Measurements from ENCODE around the gene LRRC74A. TPM values are rescaled to one million over a fixed set of nuclear protein-coding genes. Genes with fewer than 3 reads are reported as not detected.

LRRC74A gene
- total and polyA plus RNA-seq, 2 of the 4 experiments (the other 2 are of a cell fraction) = not detected

GRCh38 chr14:76848879-76849278 lies 22.7 kb downstream of the LRRC74A start:
- no peak for ATAC-seq (ENCODE audit: low read depth)
- dilution Hi-C loops (cut with HindIII; ENCODE audit: low sequenced_read_pairs, unreplicated experiment) = no loop called here
- no TSS peak for BruUV-seq (replicated peaks)

More at GRCh38 chr14:76848879-76849278, 22.7 kb downstream of the LRRC74A start:
- no peak overlapping the region for H2BK20ac ChIP-seq (ENCODE audit: low read depth, low read length)
- H3K9ac ChIP-seq (ENCODE audit: low read depth, low read length) = no peak overlapping the region
- no peaks in the 10 kb centered on the region for H3K36me3 ChIP-seq (ENCODE audit: control insufficient read depth, insufficient read depth, low read length)
- no peak overlapping the region for H3K23ac ChIP-seq (ENCODE audit: low read depth, low read length)
- H3K4ac ChIP-seq (ENCODE audit: low read depth, low read length) = no peak overlapping the region
- H4K8ac ChIP-seq (ENCODE audit: low read depth in 2 of 2, low read length in 2 of 2) = no peak overlapping the region
- no peaks in the 10 kb centered on the region for H3K79me1 ChIP-seq (ENCODE audit: low read depth in 1 of 2, low read length in 2 of 2)
- no peaks in the 10 kb centered on the region for H3K9me3 ChIP-seq (ENCODE audit: control insufficient read depth, insufficient read depth, low read length)
- H3K27ac ChIP-seq (ENCODE audit: insufficient read depth, low read length) = no peak overlapping the region
- no peak overlapping the region for H4K5ac ChIP-seq (ENCODE audit: low read depth, low read length)
- no peaks in the 10 kb centered on the region for H3K4me1 ChIP-seq (ENCODE audit: control insufficient read depth, insufficient read depth, low read length)
- CTCF ChIA-PET = no interaction called here
- peaks cover 3% of the 10 kb centered on the region; the same call in 1 of the 2 replicates for H3K27me3 ChIP-seq (ENCODE audit: control insufficient read depth, insufficient read depth, low read length)
- in situ Hi-C loops (cut with MboI; ENCODE audit: low sequenced_read_pairs) = no loop called here
- H3K4me2 ChIP-seq (ENCODE audit: low read depth, low read length) = no peak overlapping the region
- no peaks in the 10 kb centered on the region for H4K20me1 ChIP-seq (ENCODE audit: insufficient read depth, low read length)
- TF ChIP-seq, protein P1, sequence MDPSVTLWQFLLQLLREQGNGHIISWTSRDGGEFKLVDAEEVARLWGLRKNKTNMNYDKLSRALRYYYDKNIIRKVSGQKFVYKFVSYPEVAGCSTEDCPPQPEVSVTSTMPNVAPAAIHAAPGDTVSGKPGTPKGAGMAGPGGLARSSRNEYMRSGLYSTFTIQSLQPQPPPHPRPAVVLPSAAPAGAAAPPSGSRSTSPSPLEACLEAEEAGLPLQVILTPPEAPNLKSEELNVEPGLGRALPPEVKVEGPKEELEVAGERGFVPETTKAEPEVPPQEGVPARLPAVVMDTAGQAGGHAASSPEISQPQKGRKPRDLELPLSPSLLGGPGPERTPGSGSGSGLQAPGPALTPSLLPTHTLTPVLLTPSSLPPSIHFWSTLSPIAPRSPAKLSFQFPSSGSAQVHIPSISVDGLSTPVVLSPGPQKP (IDR thresholded peaks at IDR 0.05; ENCODE audit: borderline replicate concordance, low read depth, low read length) = no peak
- TF ChIP-seq RAD21 (IDR thresholded peaks at IDR 0.05; ENCODE audit: low read length) (no peak), RCOR1 (IDR thresholded peaks at IDR 0.05; ENCODE audit: insufficient replicate concordance, low read length) (no peak), FOS (IDR thresholded peaks at IDR 0.05; ENCODE audit: low read depth, low read length) (no peak), BHLHE40 (IDR thresholded peaks at IDR 0.05; ENCODE audit: low read depth, low read length) (no peak), NFE2L2 (IDR thresholded peaks at IDR 0.05; ENCODE audit: low read depth, low read length) (no peak), MXI1 (IDR thresholded peaks at IDR 0.05; ENCODE audit: borderline replicate concordance, low read depth, low read length) (no peak), CHD1 (IDR thresholded peaks at IDR 0.05; ENCODE audit: low read depth, low read length) (no peak), POLR2A (IDR thresholded peaks at IDR 0.05; ENCODE audit: low read depth, low read length) (no peak), RFX5 (IDR thresholded peaks at IDR 0.05; ENCODE audit: low read depth, low read length) (no peak)
- TF ChIP-seq, protein P2, sequence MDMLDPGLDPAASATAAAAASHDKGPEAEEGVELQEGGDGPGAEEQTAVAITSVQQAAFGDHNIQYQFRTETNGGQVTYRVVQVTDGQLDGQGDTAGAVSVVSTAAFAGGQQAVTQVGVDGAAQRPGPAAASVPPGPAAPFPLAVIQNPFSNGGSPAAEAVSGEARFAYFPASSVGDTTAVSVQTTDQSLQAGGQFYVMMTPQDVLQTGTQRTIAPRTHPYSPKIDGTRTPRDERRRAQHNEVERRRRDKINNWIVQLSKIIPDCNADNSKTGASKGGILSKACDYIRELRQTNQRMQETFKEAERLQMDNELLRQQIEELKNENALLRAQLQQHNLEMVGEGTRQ (IDR thresholded peaks at IDR 0.05; ENCODE audit: low read depth, low read length) = no peak
- intact Hi-C loops (cut with micrococcal nuclease) = no loop called here
- H3K18ac ChIP-seq (ENCODE audit: low read depth, low read length) = no peak overlapping the region
- no peak overlapping the region for H3K56ac ChIP-seq (ENCODE audit: extremely low read depth, insufficient read depth, low read length)
- no peak overlapping the region for H3K14ac ChIP-seq (replicated peaks; ENCODE audit: low read depth, low read length)
- no peak overlapping the region for H2BK15ac ChIP-seq (ENCODE audit: low read depth, low read length)
- H2AFZ ChIP-seq (replicated peaks; ENCODE audit: low read length, poor library complexity) = no peak overlapping the region
- POLR2A ChIA-PET (ENCODE audit: unreplicated experiment) = no interaction called here
- DNase-seq = no peak
- no peak overlapping the region for H2BK5ac ChIP-seq (ENCODE audit: low read depth, low read length, poor library complexity, severe bottlenecking)
- H4K91ac ChIP-seq (ENCODE audit: insufficient read depth, low read depth, low read length) = no peak overlapping the region
- H2AK5ac ChIP-seq (ENCODE audit: low read depth, low read length) = no peak overlapping the region
- H2AK9ac ChIP-seq (replicated peaks; ENCODE audit: low read depth, low read length, poor library complexity) = no peak overlapping the region
- 94% methylated on average over 2 of the region's 6 CpGs; no CpG with 5 or more reads in 1 of the 2 experiments for WGBS, 2 experiments (ENCODE audit: extremely low coverage in 2 of 2, insufficient read length in 1 of 2)
- no peak overlapping the region for H3K4me3 ChIP-seq (ENCODE audit: insufficient read depth, low read depth, low read length)
- no peaks in the 10 kb centered on the region for H3K9me1 ChIP-seq (ENCODE audit: insufficient read depth, low read length)
- H2BK120ac ChIP-seq (ENCODE audit: low read depth, low read length) = no peak overlapping the region

Measured in IMR-90 (cell line).